GM18502 (cell line): ENCODE measurements around the gene LDB2.

Experiments used
- ATAC-seq: cut with Tn5 transposase; IDR thresholded peaks from one replicate; pipeline ENCODE4 v1.9.1; 2021; ENCODE audit warnings: mild to moderate bottlenecking; ENCODE audit not compliant: unreplicated experiment, poor library complexity

Gene LDB2

DNA sequence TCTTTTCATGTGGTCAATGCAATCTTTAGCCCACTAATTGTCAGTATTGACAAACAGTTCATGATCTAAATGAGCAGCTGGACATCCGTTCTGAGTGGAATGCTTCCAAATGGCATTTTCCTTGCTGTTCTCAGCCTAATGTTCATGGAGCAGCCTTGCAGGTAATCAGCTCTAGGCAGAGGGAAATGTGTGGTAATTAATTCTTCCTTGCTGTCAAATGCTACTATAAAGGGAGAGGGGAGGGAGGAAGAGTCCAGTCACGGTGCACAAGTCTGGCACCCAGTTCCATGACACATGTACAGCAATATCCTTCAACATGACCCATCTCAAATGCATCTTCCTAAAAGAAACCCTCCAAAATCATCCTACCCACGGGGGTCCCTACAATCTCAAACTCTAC is 88.5 kb downstream of the LDB2 start:
- ATAC-seq, result no peak

DNA sequence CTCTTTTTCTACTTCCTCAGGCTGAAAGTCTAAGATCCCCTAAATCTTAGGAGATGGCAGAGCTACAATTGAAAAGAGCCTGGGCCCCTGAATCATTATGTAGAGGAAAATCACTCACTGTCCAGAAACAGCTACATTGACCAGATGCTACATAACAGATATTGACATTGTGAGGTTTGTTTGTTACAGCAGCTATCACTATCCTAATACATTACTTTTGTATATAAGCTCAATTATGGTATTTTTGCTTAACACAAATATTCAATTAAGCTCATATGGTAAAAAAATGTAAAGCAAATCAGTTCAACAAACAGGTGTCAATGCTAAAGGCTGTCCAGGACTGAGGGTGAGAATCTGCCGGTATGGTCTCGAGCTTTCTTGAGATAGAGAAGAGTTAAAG is 89.4 kb downstream of the LDB2 start:
- ATAC-seq, result no peak

GRCh38 chr4:16807355-16807754 is 91.1 kb downstream of the LDB2 start:
- ATAC-seq, result no peak

DNA sequence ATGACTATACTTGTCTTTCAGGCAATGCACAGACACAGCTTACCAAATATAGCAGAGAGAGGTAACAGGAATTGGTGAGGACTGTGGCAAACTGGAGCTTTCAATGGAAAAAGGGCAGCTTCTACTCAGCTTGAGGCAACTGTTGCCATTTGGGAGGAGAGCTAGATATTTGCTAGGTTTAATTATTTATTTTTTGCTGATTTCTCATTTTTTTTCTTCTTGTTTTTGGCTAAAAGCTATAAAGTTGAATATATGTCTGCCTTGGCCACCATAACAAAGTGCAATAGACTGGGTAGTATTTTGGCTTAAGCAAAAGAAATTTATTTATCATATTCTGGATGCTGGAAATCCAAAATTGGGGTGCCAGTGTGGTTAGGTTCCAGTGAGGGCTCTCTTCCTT is 93.9 kb downstream of the LDB2 start:
- no peak for ATAC-seq

DNA sequence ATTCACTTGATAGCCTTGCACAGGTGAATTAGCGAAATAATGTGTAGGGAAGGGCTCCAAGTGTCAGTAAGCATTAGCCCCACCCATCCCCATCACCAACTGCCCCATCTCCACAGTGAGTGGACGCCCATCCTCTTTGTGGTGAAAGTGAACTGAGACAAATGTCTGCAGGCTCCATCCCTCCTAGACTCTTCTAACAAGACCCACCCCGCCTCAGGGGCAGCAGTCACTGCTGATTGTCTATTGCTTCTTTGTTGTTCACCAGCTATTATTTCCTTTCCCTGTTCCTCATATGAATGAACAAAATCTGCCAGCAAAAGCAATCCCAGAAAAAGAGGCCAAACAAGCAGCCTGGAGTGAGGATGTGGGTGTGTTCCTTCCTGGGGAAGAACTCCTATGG is 96.4 kb downstream of the LDB2 start:
- no peak for ATAC-seq

GRCh38 chr4:16801356-16801755 is 97.1 kb downstream of the LDB2 start:
- no peak for ATAC-seq

- no peak for ATAC-seq
Measured at GRCh38 chr4:16794816-16795445, 103.5 kb downstream of the LDB2 start.

- ATAC-seq, result no peak
Measured at GRCh38 chr4:16791460-16791859, 107.0 kb downstream of the LDB2 start.

DNA sequence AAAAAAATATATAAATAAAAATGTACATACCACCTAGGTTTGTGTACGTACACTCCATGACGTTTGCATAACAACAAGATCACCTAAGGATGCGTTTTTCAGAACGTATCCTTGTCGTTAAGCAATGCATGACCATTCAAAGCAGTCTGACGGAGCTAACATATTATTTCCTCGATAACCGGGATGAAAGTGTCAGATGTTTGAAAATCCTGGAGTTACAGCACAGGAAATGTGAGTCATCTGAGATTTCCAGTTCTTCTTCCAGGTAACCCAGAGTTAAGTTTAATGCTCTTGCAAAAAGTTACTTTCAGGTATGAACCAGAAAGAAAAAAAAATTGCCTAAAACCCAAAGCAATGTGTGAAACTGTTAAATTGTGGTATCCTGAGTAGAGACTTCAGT is 107.9 kb downstream of the LDB2 start:
- no peak for ATAC-seq

GRCh38 chr4:16788868-16789267 is 109.6 kb downstream of the LDB2 start:
- ATAC-seq, result no peak

GRCh38 chr4:16785793-16786527 is 112.5 kb downstream of the LDB2 start:
- ATAC-seq, result no peak

GRCh38 chr4:16783119-16783518 is 115.3 kb downstream of the LDB2 start:
- ATAC-seq, result no peak

GRCh38 chr4:16779028-16779675 is 119.3 kb downstream of the LDB2 start:
- ATAC-seq, result no peak

DNA sequence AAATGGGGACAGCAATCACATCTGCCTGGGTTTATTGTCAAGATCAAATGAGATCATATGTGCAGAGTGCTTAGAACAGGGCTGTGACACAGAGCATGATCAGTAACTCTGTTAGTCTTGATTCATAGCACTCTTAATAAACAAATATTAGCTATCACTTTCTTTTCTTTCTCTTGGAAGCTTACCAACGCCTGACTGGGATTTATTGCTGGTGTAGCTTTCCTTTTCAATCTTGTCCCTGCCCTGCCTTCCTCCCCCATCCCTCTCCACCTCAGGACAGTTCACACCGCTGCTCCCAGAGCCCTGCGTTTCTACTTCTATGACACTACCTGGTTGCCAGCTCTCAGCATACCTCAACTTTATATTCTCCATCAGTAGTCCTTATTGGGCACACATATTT is 120.7 kb downstream of the LDB2 start:
- no peak for ATAC-seq

- no peak for ATAC-seq
Measured at GRCh38 chr4:16775411-16776154, 122.9 kb downstream of the LDB2 start.

- no peak for ATAC-seq
Measured at GRCh38 chr4:16772366-16772850, 126.0 kb downstream of the LDB2 start.

GRCh38 chr4:16770710-16771285 is 127.6 kb downstream of the LDB2 start:
- ATAC-seq, result no peak

GRCh38 chr4:16767861-16768260 is 130.6 kb downstream of the LDB2 start:
- ATAC-seq, result no peak

DNA sequence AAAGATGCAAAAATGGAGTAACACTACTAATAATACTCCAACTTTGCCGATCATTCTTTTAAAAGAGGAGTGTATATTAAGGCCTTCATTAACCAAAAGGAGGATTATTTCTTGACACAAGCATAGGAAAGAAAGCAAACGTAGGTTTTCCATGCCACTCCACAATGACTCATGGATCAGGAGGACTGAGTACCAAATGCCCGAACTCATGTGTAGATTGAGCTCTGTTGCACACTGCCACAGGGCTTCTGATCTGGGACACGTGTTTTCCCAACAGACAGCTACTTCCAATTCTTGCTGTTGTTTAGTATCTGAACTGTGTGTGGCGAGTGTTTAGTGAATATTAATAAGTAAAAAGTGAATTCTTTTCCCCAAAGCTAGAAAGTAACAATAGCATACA is 131.2 kb downstream of the LDB2 start:
- ATAC-seq, result no peak

DNA sequence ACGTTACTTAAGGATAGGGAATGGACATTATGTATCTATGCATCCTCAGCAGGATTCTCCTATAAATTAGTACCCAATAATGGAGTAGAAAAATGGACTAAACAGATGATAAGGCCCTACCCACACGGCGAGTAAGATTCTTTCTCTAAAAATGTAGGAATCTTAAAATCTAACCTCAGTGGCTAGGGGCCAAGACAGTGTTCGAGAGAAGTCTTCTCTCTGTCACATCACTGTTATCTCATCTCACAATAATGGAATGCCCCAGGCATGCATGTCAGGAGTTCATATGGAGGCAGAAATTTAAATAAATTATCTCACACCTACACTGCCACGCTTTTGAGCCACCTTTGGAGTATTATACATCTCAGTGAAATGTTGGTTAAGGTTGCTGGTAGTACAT is 132.9 kb downstream of the LDB2 start:
- ATAC-seq, result no peak

GRCh38 chr4:16764622-16765021 is 133.8 kb downstream of the LDB2 start:
- ATAC-seq, result no peak
